Endothelial cell of umbilical vein (primary cell): ENCODE results near the gene SMAP1.

Experiments
- EZH2 ChIP-seq: IDR thresholded peaks from 2 replicates; pipeline ENCODE4 v1.6.1; 2012; ENCODE audit warnings: borderline replicate concordance, low read depth, mild to moderate bottlenecking, moderate library complexity, low read length, inconsistent platforms; ENCODE audit not compliant: severe bottlenecking
- FOS ChIP-seq: IDR thresholded peaks from 2 replicates; pipeline ENCODE4 v1.6.1; 2011; ENCODE audit warnings: mild to moderate bottlenecking, low read length, moderate library complexity, borderline replicate concordance; ENCODE audit not compliant: insufficient read depth
- JUN ChIP-seq: IDR thresholded peaks from 2 replicates; pipeline ENCODE4 v1.6.1; 2011; ENCODE audit warnings: borderline replicate concordance, low read depth; ENCODE audit not compliant: insufficient read length, insufficient read depth
- MYC ChIP-seq: IDR thresholded peaks from one replicate; pipeline ENCODE4 v1.6.1; 2011; ENCODE audit warnings: mild to moderate bottlenecking, low read depth, low read length
- POLR2A ChIP-seq: IDR thresholded peaks from 2 replicates; pipeline ENCODE4 v1.6.1; 2012; ENCODE audit warnings: low read depth, mild to moderate bottlenecking, control low read depth, low read length
- POLR2AphosphoS5 ChIP-seq: IDR thresholded peaks from 2 replicates; pipeline ENCODE4 v1.6.1; 2012; ENCODE audit warnings: low read depth, mild to moderate bottlenecking, control low read depth, low read length, moderate library complexity; ENCODE audit not compliant: insufficient read depth
- TF ChIP-seq, protein P1 (sequence below), 2 donors: IDR thresholded peaks; 1 replicate in 1 of 2; 2 replicates in 1 of 2; pipeline ENCODE4 v1.5.1; 2011; ENCODE audit warnings: low read length in 2 of 2, mild to moderate bottlenecking in 2 of 2, moderate library complexity in 2 of 2, control low read depth in 1 of 2, inconsistent platforms in 1 of 2, low read depth in 1 of 2; ENCODE audit not compliant: insufficient read depth in 1 of 2; ENCODE audit errors: extremely low read depth in 1 of 2
- TF ChIP-seq, protein P2 (sequence below): IDR thresholded peaks from 2 replicates; pipeline ENCODE4 v1.6.1; 2011; ENCODE audit not compliant: insufficient read depth, insufficient read length

DNA sequence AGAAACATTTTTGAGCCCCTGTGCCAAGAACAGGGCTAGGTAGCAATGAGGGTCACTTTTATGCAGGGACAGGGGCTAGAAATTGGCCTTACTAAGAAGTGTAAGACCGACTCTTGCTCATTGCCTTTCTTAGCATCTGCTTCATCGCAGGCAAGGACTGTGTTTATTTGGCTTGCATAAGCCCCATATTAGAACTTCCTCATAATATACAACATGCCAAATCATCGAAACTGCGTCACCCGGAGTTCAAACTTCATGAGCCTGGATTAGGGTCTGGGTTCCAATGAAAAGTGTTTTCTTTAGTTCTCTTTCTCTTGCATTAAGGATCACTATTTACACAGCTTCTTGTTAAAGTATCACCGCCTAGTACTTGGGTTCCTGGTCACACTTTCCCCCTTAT is 977 bp upstream of the SMAP1 start:
- no peak for TF ChIP-seq MYC
- no peak for TF ChIP-seq POLR2AphosphoS5
- TF ChIP-seq, protein P1, sequence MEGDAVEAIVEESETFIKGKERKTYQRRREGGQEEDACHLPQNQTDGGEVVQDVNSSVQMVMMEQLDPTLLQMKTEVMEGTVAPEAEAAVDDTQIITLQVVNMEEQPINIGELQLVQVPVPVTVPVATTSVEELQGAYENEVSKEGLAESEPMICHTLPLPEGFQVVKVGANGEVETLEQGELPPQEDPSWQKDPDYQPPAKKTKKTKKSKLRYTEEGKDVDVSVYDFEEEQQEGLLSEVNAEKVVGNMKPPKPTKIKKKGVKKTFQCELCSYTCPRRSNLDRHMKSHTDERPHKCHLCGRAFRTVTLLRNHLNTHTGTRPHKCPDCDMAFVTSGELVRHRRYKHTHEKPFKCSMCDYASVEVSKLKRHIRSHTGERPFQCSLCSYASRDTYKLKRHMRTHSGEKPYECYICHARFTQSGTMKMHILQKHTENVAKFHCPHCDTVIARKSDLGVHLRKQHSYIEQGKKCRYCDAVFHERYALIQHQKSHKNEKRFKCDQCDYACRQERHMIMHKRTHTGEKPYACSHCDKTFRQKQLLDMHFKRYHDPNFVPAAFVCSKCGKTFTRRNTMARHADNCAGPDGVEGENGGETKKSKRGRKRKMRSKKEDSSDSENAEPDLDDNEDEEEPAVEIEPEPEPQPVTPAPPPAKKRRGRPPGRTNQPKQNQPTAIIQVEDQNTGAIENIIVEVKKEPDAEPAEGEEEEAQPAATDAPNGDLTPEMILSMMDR (IDR thresholded peaks at IDR 0.05; ENCODE audit: extremely low read depth in 1 of 2, insufficient read depth in 1 of 2, low read depth in 1 of 2, low read length in 2 of 2), result no peak
- TF ChIP-seq POLR2A, result no peak
- TF ChIP-seq EZH2, result no peak
- TF ChIP-seq, protein P2, sequence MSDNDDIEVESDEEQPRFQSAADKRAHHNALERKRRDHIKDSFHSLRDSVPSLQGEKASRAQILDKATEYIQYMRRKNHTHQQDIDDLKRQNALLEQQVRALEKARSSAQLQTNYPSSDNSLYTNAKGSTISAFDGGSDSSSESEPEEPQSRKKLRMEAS, result no peak
- TF ChIP-seq FOS, result no peak
- TF ChIP-seq JUN, result no peak
